Left ventricle myocardium inferior (tissue), 1 donor: ENCODE data around the gene ZNF772. TPM values are rescaled to one million over a fixed set of nuclear protein-coding genes. Genes with fewer than 3 reads are reported as not detected.
"Not testable (repeated sequence)": the region's sequence is repeated elsewhere in the genome, so short reads cannot be mapped to it uniquely, and the experiment has no call there.

Experiments
- DNase-seq: peaks from one replicate; pipeline ENCODE4 v3.0.0-alpha.2; 2020
- H3K27ac ChIP-seq: fragments of 200-600 bp; replicated peaks from 2 replicates; pipeline ENCODE4 v1.8.0; 2021
- H3K27me3 ChIP-seq: fragments of 200-600 bp; 2 replicates; pipeline ENCODE4 v1.8.0; 2021; ENCODE audit warnings: low read depth
- H3K36me3 ChIP-seq: fragments of 200-600 bp; 2 replicates; pipeline ENCODE4 v1.8.0; 2021
- H3K4me1 ChIP-seq: fragments of 200-600 bp; 2 replicates; pipeline ENCODE4 v1.8.0; 2021
- H3K4me3 ChIP-seq: fragments of 200-600 bp; 2 replicates; pipeline ENCODE4 v1.8.0; 2021; ENCODE audit warnings: mild to moderate bottlenecking, moderate library complexity
- H3K9me3 ChIP-seq: fragments of 200-600 bp; replicated peaks from 2 replicates; pipeline ENCODE4 v1.8.0; 2021
- intact Hi-C: fragments of 100-400 bp; cut with micrococcal nuclease; formaldehyde crosslinking; loops from one replicate; pipeline ENCODE4 v1.11.0; 2022
- total RNA-seq: library from RNA; stranded (reverse); fragmentation: NEBNext Ultra II Directional; extraction: Animal tissue kit (Norgen Biotek cat#: 25700); gene quantifications from one replicate; pipeline ENCODE4 v1.2.1, GENCODE V29; 2021
- TF ChIP-seq, protein P1 (sequence below): fragments of 200-600 bp; IDR thresholded peaks from 2 replicates; pipeline ENCODE4 v1.8.0; 2021; ENCODE audit warnings: antibody characterized with exemption, mild to moderate bottlenecking, borderline replicate concordance
- donor health status: DM: no; HTN: yes; CAD: no; lungs with severe emphysema.

The ZNF772 gene
- total RNA-seq, 1 donor from 2014 or later: 22.6 TPM

DNA sequence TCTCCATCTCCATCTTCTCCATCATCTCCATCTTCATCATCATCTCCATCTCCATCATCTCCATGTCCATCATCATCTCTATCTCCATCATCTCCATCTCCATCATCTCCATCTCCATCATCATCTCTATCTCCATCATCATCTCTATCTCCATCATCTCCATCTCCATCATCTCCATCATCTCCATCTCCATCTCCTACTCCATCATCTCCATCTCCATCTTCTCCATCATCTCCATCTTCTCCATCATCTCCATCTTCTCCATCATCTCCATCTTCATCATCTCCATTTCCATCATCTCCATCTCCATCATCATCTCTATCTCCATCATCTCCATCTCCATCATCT lies 21.9 kb upstream of the ZNF772 start:
- DNase-seq, H3K27me3 ChIP-seq, H3K4me3 ChIP-seq, H3K27ac ChIP-seq, intact Hi-C loops: not testable (repeated sequence)
- Histone ChIP-seq H3K36me3 (peaks cover 26% of the 10 kb centered on the region), H3K9me3 (peaks cover 37% of the 10 kb centered on the region), H3K4me1 (peaks cover 11% of the 10 kb centered on the region)

DNA sequence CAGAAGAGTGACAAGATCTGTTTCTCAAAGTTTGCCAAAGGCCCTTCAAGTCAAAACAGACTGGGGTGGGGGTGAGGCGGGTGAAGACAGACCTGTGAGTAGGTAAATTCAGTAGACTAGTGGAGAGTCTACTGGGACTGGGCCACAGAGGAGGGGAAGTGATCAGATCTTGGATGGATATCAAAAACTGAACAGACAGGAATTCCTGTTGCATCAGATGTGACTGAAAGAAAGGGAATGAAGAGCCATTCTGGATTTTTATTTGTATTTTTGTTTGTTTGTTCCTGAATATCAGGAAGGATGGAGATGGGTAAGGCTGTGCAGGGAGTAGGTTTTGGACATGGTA lies 10.9 kb upstream of the ZNF772 start:
- H3K9me3 ChIP-seq, intact Hi-C loops, H3K27ac ChIP-seq, H3K27me3 ChIP-seq, DNase-seq: not testable (repeated sequence)
- Histone ChIP-seq H3K36me3 (peaks cover 33% of the 10 kb centered on the region), H3K4me3 (peak overlapping the region; percentile 97), H3K4me1 (peaks cover 12% of the 10 kb centered on the region)

DNA sequence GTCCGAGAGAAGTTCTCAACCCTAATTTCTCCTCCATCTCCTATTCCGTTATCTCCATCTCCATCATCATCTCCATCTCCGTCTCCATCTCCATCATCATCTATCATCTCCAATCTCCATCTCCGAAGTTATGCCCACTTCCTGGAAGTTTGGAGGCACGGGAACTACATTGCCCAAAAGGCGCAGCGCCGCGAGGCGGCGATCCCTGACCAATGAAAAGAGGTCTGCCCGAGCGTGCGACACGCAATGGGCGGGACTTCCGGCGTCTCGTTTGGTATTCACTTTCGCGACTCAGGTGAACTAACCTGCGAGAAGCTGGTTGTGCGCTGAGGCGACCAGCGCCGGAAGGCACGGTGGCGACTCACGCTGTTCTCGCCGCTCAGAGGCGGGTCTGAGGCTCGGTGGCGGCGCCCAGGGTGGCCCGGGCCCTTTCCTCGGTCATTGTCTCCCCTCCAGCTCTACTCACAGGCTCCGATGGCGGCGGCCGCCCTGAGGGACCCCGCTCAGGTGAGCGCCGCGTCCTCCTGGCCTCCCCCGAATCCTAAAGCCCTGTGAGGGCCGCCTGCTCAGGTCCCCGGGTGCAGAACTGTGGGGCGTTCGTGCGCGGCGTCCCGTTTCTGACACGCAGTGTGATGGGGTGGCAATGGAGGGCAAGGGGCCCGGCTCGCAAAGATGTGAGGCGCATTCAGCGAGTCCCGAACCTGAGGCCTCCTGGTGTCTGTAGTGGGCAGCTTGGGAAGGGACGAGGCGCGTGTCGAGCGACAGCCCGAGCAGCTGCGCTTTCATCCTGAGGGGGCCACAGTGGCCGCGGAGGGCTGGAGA lies 10.3 kb upstream of the ZNF772 start, which contains the start of gene ZNF419:
Gene ZNF419 (plus strand): TSS at position 274 of the 822 bp plus-strand sequence. CDS start 201 bp downstream, at position 475.
- intact Hi-C loops, H3K27me3 ChIP-seq, H3K9me3 ChIP-seq: not testable (repeated sequence)
- Histone ChIP-seq H3K27ac (peak within 1 kb of the TSS; percentile 81), H3K4me3 (peak within 1 kb of the TSS; percentile 97), H3K4me1 (peaks cover 12% of the 10 kb centered on the region), H3K36me3 (peaks cover 27% of the 10 kb centered on the region)
- DNase-seq: peak; percentile 92

DNA sequence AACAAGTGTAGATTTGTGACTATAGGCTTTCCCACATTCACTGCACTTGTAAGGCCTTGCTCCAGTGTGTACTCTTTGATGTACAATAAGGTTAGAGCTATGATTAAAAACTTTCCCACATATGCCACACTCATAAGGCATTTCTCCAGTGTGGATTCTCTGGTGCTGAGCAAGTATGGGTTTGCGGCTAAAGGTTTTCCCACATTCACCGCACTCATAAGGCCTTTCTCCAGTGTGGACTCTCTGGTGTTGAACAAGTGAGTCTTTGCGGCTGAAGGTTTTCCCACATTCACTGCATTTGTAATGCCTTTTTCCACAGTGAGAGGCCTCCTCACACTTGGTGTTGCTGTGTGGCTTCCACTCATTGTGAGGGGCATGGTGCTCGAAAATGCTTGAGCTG lies 3.7 kb downstream of the ZNF772 start:
- Histone ChIP-seq H3K27me3 (no peaks in the 10 kb centered on the region), H3K27ac (no peak overlapping the region), H3K36me3 (peaks cover 80% of the 10 kb centered on the region), H3K4me3 (no peak overlapping the region), H3K4me1 (peaks cover 28% of the 10 kb centered on the region), H3K9me3 (peaks cover 82% of the 10 kb centered on the region)
- TF ChIP-seq, protein P1, sequence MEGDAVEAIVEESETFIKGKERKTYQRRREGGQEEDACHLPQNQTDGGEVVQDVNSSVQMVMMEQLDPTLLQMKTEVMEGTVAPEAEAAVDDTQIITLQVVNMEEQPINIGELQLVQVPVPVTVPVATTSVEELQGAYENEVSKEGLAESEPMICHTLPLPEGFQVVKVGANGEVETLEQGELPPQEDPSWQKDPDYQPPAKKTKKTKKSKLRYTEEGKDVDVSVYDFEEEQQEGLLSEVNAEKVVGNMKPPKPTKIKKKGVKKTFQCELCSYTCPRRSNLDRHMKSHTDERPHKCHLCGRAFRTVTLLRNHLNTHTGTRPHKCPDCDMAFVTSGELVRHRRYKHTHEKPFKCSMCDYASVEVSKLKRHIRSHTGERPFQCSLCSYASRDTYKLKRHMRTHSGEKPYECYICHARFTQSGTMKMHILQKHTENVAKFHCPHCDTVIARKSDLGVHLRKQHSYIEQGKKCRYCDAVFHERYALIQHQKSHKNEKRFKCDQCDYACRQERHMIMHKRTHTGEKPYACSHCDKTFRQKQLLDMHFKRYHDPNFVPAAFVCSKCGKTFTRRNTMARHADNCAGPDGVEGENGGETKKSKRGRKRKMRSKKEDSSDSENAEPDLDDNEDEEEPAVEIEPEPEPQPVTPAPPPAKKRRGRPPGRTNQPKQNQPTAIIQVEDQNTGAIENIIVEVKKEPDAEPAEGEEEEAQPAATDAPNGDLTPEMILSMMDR: no peak
- intact Hi-C loops: no loop called here
- DNase-seq: no peak

DNA sequence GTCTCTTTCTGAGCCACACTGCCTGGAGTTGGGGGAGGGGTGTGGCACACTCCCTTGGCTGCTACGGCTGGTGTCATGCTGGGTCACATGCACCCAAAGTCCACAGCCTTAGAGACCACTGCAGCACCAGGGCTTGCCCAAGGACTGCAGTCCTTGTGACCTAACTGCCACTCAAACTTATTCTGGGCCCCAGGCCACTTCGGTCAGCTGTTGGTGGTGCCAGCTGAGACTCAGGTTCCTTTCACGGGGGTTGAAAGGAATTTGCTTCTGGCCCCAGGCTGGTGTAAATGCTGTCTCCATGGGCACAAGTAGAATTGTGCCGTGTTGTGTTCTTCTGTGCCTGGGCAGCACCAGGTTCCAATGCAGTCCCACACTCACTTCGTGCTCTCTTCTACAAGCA lies 10.9 kb downstream of the ZNF772 start:
- intact Hi-C loops: no loop called here
- Histone ChIP-seq H3K27ac (peak overlapping the region; percentile 81), H3K36me3 (peaks cover 58% of the 10 kb centered on the region), H3K27me3 (no peaks in the 10 kb centered on the region), H3K4me1 (peaks cover 27% of the 10 kb centered on the region), H3K9me3 (peaks cover 100% of the 10 kb centered on the region), H3K4me3 (no peak overlapping the region)
- TF ChIP-seq, protein P1: no peak
- peak; percentile 60 for DNase-seq

DNA sequence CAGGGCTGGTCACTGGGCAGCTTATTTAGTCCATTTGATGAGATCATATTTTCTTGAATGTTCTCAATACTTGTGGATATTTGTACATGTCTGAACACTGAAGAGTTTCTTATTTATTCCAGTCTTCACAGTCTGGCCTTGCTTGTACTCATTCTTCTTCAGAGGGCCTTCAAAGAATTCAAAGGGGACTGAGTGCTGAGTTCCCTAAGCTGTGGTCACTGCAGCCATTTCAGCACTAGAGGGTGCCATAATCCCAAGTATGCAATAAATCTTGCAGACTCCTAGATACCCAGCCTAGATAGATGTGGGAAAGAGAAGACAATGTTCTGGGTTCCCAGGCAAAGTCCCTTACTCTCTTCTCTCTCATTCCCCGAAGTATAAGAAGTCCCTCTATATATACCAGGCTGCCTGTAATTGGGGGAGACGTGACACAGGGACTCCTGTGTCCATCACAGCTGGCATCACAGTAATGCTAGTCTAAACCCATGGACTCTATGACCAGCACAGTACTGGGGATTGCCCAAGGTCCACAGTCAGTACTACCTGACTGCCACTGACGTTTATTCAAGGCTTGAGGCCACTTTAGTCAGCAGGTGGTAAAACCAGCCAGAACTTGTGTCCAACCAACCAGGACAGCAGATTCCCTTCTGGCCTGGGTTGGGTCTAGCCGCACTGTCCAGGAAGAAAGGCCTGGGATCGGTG lies 11.5 kb downstream of the ZNF772 start:
- peaks cover 27% of the 10 kb centered on the region for H3K4me1 ChIP-seq
- intact Hi-C loops: no loop called here
- peak overlapping the region; percentile 81 for H3K27ac ChIP-seq
- H3K9me3 ChIP-seq: peaks cover 100% of the 10 kb centered on the region
- peaks cover 57% of the 10 kb centered on the region for H3K36me3 ChIP-seq
- no peak overlapping the region for H3K4me3 ChIP-seq
- DNase-seq: no peak
- TF ChIP-seq, protein P1: peak; percentile 61
- H3K27me3 ChIP-seq: no peaks in the 10 kb centered on the region

DNA sequence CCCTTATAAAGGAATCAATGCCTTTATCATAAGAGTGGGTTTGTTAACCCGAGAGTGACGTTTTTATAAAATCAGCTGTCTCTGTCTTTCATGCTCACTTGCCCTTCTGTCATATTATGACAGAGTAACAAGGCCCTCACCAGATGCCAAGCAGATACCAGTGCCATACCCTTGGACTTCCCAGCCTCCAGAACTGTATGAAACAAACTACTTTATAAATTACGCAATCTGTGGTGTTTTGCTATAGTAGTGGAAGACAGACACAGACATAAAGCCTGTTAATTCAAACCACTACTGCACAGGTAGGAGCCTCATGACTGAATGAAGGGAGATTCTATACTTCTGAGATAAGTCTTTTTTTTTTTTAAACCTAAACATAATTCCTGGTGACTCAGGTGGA lies 25.1 kb downstream of the ZNF772 start:
- Histone ChIP-seq H3K36me3 (peaks cover 37% of the 10 kb centered on the region), H3K4me1 (no peaks in the 10 kb centered on the region), H3K27ac (no peak overlapping the region), H3K4me3 (no peak overlapping the region), H3K9me3 (peaks cover 82% of the 10 kb centered on the region), H3K27me3 (no peaks in the 10 kb centered on the region)
- DNase-seq: no peak
- intact Hi-C loops: no loop called here
- TF ChIP-seq, protein P1: no peak
